ENCODE measurements around the gene SLC12A8.

Gene SLC12A8

DNA sequence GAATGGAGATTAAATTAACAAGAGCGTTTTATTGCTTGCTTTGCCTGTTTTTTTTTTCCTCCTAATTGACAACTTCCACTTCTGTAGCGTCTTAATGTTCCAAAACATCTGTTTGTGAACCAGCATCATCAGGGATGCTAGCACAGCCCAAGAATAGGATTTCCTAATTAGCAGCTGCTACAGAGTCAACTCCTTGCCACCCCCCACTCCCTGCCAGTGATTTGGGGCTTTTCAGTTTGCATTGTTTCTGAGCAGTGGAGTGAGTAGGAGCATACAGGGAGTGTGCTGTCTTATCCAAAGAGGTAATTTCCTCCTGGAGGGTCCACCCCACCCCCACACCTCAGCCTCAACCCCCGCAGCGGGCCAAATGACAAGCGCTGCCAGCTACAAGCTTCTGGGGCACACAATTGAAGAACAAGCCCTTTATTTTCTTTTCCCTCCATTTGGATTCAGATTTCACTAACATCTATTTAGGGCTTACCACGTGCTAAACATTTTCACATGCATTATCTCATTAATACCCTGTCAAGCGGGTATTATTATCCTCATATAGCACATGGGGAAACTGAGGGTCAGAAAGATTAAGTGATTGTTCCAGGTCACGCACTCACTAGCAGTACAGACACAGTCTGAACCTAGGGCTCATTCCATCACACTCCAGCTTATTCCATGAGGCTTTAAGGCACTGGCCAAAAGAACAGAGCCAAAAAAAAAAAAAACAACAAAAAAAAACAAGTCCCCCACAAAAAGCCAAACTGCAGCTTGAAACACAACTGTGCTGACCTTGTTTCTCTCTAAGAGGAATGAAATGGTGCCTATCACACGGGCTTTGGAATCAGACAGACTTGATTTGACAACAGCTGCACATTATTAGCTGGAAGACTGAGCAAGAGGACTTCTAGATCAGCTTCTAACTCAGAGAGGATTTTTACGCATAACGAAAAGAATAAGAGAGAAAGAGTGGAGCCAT is 173.1 kb downstream of the SLC12A8 start:
- no peak overlapping the region for H3K27ac Mint-ChIP-seq

GRCh38 chr3:125037498-125038150 is 174.9 kb downstream of the SLC12A8 start:
- Mint-ChIP-seq H3K9me3 (peaks cover 14% of the 10 kb centered on the region), H3K4me3 (no peak overlapping the region), H3K27ac (no peak overlapping the region), H3K4me1 (ENCODE audit: low read depth) (peaks cover 48% of the 10 kb centered on the region), H3K27me3 (no peaks in the 10 kb centered on the region), H3K36me3 (ENCODE audit: low read depth) (peaks cover 29% of the 10 kb centered on the region)
- no peak for DNase-seq

More for the DNA sequence above, 173.1 kb downstream of the SLC12A8 start:
- Mint-ChIP-seq H3K27me3 (no peaks in the 10 kb centered on the region), H3K4me3 (no peak overlapping the region), H3K4me1 (ENCODE audit: low read depth) (peaks cover 41% of the 10 kb centered on the region), H3K36me3 (ENCODE audit: low read depth) (peaks cover 29% of the 10 kb centered on the region), H3K9me3 (peaks cover 14% of the 10 kb centered on the region)
- no peak for DNase-seq

- Mint-ChIP-seq H3K4me1 (ENCODE audit: low read depth) (peaks cover 47% of the 10 kb centered on the region), H3K4me3 (no peak overlapping the region)
These were observed 177.3 kb downstream of the SLC12A8 start for GRCh38 chr3:125035217-125035616.

GRCh38 chr3:125033616-125034015 is 178.9 kb downstream of the SLC12A8 start:
- H3K27me3 Mint-ChIP-seq = no peaks in the 10 kb centered on the region
- H3K27ac Mint-ChIP-seq = no peak overlapping the region
- no peak overlapping the region for H3K4me3 Mint-ChIP-seq
- H3K9me3 Mint-ChIP-seq = peaks cover 14% of the 10 kb centered on the region
- no peak for DNase-seq
- H3K4me1 Mint-ChIP-seq (ENCODE audit: low read depth) = peaks cover 38% of the 10 kb centered on the region
- H3K36me3 Mint-ChIP-seq (ENCODE audit: low read depth) = peaks cover 41% of the 10 kb centered on the region

More at GRCh38 chr3:125035217-125035616, 177.3 kb downstream of the SLC12A8 start:
- H3K9me3 Mint-ChIP-seq = peaks cover 14% of the 10 kb centered on the region
- no peaks in the 10 kb centered on the region for H3K27me3 Mint-ChIP-seq
- H3K27ac Mint-ChIP-seq = peak overlapping the region; percentile 1
- no peak for DNase-seq
- peaks cover 32% of the 10 kb centered on the region for H3K36me3 Mint-ChIP-seq (ENCODE audit: low read depth)

GRCh38 chr3:125033135-125033534 is 179.4 kb downstream of the SLC12A8 start:
- H3K4me3 Mint-ChIP-seq = no peak overlapping the region
- H3K27me3 Mint-ChIP-seq = no peaks in the 10 kb centered on the region
- peaks cover 14% of the 10 kb centered on the region for H3K9me3 Mint-ChIP-seq
- no peak overlapping the region for H3K27ac Mint-ChIP-seq
- peaks cover 33% of the 10 kb centered on the region for H3K4me1 Mint-ChIP-seq (ENCODE audit: low read depth)
- H3K36me3 Mint-ChIP-seq (ENCODE audit: low read depth) = peaks cover 46% of the 10 kb centered on the region
- no peak for DNase-seq

- no peak for DNase-seq
- H3K4me3 Mint-ChIP-seq = no peak overlapping the region
- peaks cover 12% of the 10 kb centered on the region for H3K9me3 Mint-ChIP-seq
- H3K36me3 Mint-ChIP-seq (ENCODE audit: low read depth) = peaks cover 48% of the 10 kb centered on the region
- no peak overlapping the region for H3K27ac Mint-ChIP-seq
- H3K27me3 Mint-ChIP-seq = no peaks in the 10 kb centered on the region
- H3K4me1 Mint-ChIP-seq (ENCODE audit: low read depth) = peaks cover 29% of the 10 kb centered on the region
These were observed 179.9 kb downstream of the SLC12A8 start for GRCh38 chr3:125032683-125033082.

Measured in activated T-cell treated with anti-CD3 and anti-CD28 coated beads, Interleukin-2, amount 50 U/mL, for 24 hours (primary cell).